T-helper 1 cell treated with Interleukin-12 subunit alpha and Interleukin-12 subunit beta and Interleukin-4 antibody, amounts not matched to agents 30 μg/mL and 1 μg/mL, for 36 hours (primary cell): ENCODE measurements around the gene UNKL.
"Not testable (repeated sequence)": the region's sequence is repeated elsewhere in the genome, so short reads cannot be mapped to it uniquely, and the experiment has no call there.

Experiments used
- H3K27ac Mint-ChIP-seq: one replicate; pipeline ENCODE4 v1.8.0; 2021; ENCODE audit warnings: mild to moderate bottlenecking, mixed read lengths
- H3K27me3 Mint-ChIP-seq: one replicate; pipeline ENCODE4 v1.8.0; 2021; ENCODE audit warnings: low read depth, mixed read lengths
- H3K36me3 Mint-ChIP-seq: one replicate; pipeline ENCODE4 v1.8.0; 2021; ENCODE audit warnings: low read depth, mixed read lengths
- H3K4me1 Mint-ChIP-seq: one replicate; pipeline ENCODE4 v1.8.0; 2021; ENCODE audit warnings: low read depth, mixed read lengths
- H3K4me3 Mint-ChIP-seq: one replicate; pipeline ENCODE4 v1.8.0; 2021; ENCODE audit warnings: mild to moderate bottlenecking, moderate library complexity, mixed read lengths
- H3K9me3 Mint-ChIP-seq: one replicate; pipeline ENCODE4 v1.8.0; 2021; ENCODE audit warnings: mixed read lengths

Gene UNKL

DNA sequence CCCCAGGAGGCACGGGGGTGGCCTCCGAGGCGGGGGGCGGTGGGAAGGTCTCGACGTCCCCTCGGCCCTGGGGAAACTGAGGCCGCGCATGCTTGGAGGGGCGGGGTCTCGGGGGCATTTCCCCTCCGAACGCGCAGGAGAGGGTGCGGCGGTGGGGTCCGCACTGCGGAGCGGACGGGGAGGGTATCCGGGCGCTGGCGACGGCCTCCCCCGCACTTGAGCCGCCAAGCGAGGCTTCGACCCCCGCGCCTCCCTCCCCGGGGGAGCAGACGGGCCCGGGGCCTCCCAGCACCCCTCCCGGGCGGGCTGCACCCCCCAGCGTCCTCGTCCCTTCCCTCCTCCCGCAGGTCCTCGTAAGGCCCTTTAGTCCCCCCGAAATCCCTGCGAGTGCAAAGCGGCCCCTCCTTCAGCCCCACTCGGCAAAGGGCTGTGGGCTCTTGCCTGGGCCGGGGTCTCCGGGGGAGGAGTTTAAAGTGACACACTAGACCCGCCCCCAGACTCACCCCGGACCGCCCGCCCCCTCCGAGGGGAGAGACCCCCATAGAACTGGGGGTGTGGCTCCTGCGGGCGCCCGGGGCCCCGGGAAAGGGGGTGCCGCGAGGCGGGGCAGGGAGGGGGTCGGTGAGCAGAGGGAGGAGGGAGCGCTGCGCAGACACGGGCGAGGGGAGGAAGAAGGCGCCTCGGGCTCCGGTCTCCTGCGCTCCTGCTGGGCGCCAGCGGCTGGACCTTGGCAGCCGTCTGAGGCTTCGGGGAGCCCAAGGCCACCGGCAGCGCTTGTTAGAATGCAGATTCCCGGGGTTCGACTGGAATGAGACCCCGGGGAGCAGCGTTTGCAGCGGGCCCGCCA is 80.4 kb downstream of the UNKL start:
- Mint-ChIP-seq H3K36me3 (no peaks in the 10 kb centered on the region), H3K4me1 (peaks cover 9% of the 10 kb centered on the region), H3K27me3 (peaks cover 34% of the 10 kb centered on the region), H3K4me3 (no peak overlapping the region), H3K27ac (no peak overlapping the region), H3K9me3 (no peaks in the 10 kb centered on the region)

DNA sequence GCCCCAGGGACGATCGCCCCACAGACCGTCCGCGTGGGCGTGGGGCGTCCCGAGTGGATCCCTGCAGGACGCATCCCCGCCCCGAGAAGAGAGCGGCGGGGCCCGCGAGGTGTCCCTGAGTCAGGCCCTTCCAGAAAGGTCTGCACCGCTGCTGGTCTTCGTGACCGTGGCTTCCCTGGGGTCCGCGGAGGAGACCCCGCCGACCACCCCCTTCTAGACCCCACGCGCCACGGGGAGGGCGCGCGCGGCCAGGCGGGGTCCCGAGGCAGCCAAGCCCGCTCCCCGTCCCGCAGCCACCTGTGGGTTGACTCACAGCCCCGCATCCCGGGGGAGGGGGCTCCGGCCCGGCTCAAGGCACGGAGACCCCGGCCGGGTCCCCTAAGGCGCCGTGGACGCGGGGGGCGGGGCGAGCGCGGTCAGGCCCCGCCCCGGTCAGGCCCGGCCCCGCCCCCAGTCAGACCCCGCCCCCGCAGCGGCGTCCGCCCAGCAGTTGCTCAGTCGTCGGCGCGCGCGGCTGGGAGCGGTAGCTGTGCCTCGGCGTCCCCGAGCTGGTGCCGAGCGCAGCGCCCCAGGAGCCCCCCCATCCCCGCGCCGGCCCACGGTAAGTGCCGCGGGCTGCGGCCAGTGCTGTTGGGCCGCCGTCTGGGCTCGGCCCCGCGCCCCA is 81.2 kb downstream of the UNKL start, which contains the start of gene BAIAP3:
Gene BAIAP3, plus strand, starts transcription at position 497 of the 664 bp plus-strand sequence. CDS start 4,905 bp downstream, outside the sequence.
- Mint-ChIP-seq H3K4me1 (peaks cover 9% of the 10 kb centered on the region), H3K36me3 (no peaks in the 10 kb centered on the region), H3K27me3 (peaks cover 34% of the 10 kb centered on the region), H3K9me3 (no peaks in the 10 kb centered on the region), H3K27ac (no peak within 1 kb of the TSS), H3K4me3 (peak within 1 kb of the TSS; percentile 55)

DNA sequence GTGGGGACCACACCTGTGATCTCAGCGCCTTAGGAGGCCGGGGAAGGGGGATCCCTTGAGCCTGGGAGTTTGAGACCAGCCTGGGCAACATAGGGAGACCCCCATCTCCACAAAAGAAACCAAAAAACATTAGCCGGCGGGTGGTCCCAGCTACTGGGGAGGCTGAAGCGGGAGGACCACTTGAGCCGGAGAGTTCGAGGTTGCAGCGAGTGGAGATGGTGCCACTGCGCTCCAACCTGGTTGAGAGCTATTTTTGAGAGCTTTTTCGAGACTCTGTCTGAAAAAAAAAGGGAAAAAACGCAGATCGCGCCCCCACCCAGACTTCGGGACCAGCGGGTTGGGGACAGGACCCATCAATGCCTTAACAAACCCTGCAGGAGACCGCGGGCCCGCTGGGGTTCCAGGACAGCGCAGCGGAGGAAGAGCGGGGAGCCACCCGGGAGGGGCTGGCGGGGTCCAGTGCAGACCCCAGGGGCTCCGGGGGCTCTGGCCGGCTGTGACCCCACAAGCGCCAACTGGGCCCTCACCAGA is 81.8 kb downstream of the UNKL start:
- H3K27ac Mint-ChIP-seq, result no peak overlapping the region
- H3K36me3 Mint-ChIP-seq, result no peaks in the 10 kb centered on the region

DNA sequence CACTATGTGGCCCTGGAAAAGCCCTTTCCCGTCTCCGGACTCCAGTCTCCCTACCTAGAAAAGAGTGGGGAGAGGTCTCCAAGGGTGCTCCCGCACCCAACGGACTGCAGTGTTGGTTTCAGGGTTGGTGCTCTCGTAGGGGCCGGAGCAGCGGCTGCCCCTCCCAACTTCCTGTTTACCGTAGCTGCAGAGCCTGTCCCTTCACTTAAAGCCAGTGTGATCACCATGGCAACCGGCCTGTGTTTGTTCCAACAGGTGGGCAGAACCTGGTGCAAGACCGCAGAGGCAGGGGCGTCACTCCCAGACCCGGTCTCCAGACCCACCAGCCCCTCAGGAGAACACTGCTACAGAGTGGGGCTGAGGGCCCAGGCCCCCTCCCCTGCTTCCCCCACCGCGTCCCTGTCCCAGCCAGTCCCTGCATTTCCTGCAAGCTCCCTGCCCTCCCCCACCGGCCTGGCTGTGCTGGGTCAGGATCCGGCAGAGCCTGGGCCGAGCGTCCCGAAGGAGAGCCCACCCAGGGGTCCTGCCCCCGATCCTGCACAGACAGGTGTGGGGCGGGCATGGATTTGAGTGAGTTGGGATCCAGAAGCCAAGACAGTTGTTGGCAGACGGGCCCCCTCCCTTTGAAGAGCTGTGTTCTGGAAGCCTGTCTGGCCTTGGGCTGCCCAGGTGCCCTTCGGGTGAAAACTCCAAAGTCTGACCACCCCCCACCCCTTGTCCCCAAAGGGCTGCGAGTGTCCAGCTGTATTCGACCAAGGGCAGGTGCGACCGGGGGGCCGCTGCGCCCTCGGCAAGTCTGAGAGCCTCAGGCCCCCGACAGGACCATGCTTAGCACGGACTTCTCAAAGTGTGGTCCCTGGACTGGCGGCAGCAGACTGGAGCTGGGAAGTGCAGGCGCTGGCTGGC is 82.5 kb downstream of the UNKL start:
- Mint-ChIP-seq H3K4me3 (peak overlapping the region; percentile 55), H3K4me1 (peaks cover 9% of the 10 kb centered on the region), H3K9me3 (no peaks in the 10 kb centered on the region), H3K27ac (peak overlapping the region; percentile 55), H3K36me3 (no peaks in the 10 kb centered on the region), H3K27me3 (peaks cover 34% of the 10 kb centered on the region)

More for the DNA sequence above, 81.8 kb downstream of the UNKL start:
- peak overlapping the region; percentile 55 for H3K4me3 Mint-ChIP-seq
- no peaks in the 10 kb centered on the region for H3K9me3 Mint-ChIP-seq
- H3K4me1 Mint-ChIP-seq, result peaks cover 9% of the 10 kb centered on the region
- H3K27me3 Mint-ChIP-seq, result peaks cover 34% of the 10 kb centered on the region

DNA sequence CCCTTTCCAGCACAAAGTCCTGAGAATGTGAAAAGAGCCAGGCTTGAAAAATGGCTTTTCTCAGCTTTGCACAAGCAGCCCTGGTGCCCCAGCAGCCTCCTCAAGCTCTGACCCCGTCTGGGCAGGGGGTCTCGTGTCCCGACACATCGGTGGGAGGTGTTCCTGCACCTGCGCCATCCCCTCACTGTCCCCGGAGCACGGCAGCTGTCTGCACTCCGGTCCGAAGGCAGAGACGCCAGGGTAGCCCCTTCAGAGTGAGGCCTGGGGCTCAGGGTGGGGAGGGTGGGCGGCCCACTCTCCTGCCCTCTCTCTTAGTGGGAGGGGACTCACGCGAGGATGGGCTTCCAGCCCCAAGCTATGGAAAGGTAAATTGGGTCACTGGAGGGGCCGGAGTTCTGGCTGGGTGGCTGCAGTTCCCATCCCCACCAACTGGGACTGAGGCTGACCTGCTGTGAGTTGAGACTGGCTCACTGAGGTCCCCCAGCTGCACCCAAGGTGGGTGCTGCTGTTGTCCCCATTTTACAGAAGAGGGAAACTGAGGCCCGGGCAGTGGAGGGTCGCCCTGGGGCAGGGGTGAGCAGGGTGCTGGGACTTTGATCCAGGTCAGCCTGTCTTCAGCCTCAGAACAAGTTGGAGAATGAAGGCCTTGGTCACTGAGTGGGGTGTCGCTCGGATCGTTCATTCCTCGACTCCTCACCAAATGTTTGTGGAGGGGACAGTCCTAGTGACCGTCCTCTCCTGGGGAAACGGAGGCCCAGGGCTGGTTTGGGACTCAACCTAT is 83.4 kb downstream of the UNKL start:
- Mint-ChIP-seq H3K27me3 (peaks cover 27% of the 10 kb centered on the region), H3K27ac (no peak overlapping the region), H3K4me1 (peaks cover 7% of the 10 kb centered on the region), H3K4me3 (peak overlapping the region; percentile 55), H3K9me3 (no peaks in the 10 kb centered on the region), H3K36me3 (no peaks in the 10 kb centered on the region)

DNA sequence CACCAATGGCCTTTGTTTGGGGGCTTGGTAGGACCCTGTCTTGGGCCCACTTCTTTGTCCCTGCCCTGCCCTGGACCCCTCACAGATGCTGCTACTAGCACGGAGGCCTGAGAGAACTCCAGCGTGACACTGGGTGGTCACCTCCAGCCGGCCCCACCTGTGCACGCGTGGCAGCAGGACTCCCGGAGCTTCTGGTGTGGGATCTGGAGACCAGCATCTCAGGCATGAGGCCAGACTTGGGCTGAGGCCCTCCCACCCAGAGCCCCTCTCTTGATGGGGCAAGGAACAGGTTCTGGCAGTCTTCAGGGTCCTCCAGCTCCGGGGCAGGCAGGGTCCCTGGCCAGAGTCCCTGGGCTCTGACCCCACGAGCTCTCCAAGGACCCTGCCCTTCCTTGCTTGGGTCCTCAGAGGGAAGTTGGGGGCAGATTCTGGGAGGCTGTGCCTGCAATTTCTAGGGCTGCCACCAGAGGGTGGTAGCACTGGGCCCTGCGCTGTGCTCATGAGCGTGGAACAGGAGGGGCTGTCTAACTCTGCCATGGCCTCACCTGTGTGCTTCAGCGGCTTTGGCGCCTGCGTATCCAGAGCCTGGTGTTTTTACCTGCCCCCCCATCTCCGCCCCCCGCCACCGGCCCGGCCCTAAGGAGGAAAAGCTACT is 84.1 kb downstream of the UNKL start:
- Mint-ChIP-seq H3K36me3 (no peaks in the 10 kb centered on the region), H3K27me3 (peaks cover 23% of the 10 kb centered on the region), H3K9me3 (no peaks in the 10 kb centered on the region), H3K27ac (no peak overlapping the region), H3K4me3 (no peak overlapping the region), H3K4me1 (peaks cover 7% of the 10 kb centered on the region)

DNA sequence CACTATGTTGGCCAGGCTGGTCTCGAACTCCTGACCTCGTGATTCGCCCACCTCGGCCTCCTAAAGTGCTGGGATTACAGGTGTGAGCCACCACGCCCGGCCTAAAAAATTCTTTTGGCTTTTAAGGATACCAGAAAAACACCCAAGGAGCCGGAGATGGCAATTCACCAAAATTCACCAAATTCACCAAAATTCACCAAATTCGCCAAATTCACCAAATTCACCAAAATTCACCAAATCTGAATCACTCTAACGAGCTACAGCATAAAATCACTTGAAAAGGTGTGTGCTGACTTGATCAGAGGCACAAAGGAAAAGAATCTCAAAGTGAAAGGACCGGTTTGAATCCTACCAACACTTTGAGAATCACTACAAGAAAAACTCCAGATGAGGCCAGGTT is 85.5 kb downstream of the UNKL start:
- H3K27me3 Mint-ChIP-seq, result peaks cover 13% of the 10 kb centered on the region
- not testable (repeated sequence) for H3K4me3 Mint-ChIP-seq, H3K4me1 Mint-ChIP-seq, H3K9me3 Mint-ChIP-seq, H3K36me3 Mint-ChIP-seq, H3K27ac Mint-ChIP-seq

DNA sequence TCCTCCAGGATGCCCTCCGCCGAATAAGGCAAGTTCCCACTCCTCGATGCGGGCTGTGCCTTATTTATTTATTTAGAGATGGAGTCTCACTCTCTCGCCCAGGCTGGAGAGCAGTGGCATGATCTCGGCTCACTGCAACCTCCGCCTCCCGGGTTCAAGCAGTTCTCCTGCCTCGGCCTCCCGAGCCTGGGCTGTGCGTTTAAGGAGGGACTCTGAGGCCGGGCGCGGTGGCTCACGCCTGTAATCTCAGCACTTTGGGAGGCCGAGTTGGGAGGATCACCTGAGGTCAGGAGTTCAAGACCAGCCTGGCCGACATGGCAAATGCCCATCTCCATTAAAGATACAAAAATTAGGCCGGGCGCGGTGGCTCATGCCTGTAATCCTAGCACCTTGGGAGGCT is 86.4 kb downstream of the UNKL start:
- peaks cover 13% of the 10 kb centered on the region for H3K27me3 Mint-ChIP-seq
- not testable (repeated sequence) for H3K27ac Mint-ChIP-seq, H3K4me3 Mint-ChIP-seq, H3K9me3 Mint-ChIP-seq, H3K36me3 Mint-ChIP-seq, H3K4me1 Mint-ChIP-seq

DNA sequence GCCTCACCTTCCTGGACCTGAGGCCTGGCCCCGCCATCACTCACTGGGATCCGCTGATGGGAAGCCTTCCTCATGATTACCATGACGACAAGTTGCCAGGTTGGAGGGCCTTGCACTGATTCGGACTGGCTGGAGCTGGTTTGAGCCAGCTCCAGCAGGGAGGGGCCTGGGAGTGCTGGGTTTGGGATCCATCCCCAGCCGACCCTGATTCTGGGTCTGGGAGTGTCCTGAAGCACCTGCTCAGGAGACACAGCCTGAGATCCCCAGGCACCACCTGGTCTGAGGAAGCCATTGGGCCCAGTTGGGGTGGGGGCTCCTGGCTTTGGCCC is 86.9 kb downstream of the UNKL start:
- Mint-ChIP-seq H3K27me3 (peaks cover 10% of the 10 kb centered on the region), H3K4me1 (peaks cover 5% of the 10 kb centered on the region), H3K27ac (no peak overlapping the region), H3K9me3 (no peaks in the 10 kb centered on the region), H3K4me3 (no peak overlapping the region), H3K36me3 (peaks cover 6% of the 10 kb centered on the region)

DNA sequence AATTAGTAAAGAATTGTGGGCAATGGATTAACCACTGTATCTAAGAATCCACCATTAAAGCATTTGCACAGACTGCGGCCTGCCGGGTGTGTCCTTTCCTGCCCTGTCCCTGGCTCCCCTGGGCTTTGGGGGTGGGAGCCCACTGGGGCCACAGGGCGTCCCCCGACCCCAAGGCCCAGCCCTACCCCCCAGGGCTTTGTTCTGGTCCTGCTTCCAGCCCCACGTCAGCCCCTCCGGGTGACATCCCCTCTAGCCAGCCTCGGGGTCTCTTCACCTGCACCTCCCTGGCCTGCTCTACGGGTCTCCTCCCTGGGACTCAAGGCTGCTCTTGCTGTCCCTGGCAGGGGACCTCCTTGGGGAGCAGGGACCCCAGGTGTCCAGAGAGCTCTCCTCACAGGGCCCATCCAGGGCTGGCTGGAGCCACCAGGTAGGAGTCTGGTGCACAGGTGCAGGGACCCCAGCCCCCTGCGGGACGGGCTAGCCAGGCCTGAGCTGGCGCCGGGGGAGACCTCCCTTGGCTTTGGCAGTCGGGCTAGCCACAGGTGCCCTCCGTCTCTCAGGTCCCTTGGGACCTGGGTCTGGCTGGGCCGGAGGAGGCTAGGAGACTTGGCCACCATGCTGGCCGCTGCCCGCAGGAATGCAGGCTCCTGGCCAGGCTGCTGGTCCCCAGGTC is 87.4 kb downstream of the UNKL start:
- no peaks in the 10 kb centered on the region for H3K9me3 Mint-ChIP-seq
- H3K4me3 Mint-ChIP-seq, result no peak overlapping the region
- H3K36me3 Mint-ChIP-seq, result peaks cover 6% of the 10 kb centered on the region
- peaks cover 5% of the 10 kb centered on the region for H3K27me3 Mint-ChIP-seq
- no peak overlapping the region for H3K27ac Mint-ChIP-seq
- H3K4me1 Mint-ChIP-seq, result peaks cover 3% of the 10 kb centered on the region

DNA sequence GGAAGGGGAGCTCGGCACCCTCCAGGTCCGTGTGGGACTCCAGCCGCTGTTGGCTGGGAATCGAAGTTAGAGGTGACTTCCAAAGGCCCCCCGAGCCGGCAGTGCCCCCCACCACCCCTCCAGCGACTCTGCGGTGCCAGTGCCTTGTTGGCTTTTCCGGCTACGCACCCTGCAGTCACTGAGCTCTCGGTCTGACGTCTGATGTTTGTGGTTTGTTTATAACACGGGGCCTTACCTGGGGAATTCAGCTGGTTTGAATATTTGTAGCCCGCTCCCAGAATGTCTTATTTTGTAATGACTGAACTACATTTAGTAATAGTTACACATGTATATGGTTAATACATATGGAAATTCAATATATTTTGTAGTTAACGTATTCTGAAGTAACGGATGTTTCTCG is 88.1 kb downstream of the UNKL start:
- Mint-ChIP-seq H3K4me1 (no peaks in the 10 kb centered on the region), H3K27ac (no peak overlapping the region), H3K4me3 (no peak overlapping the region), H3K27me3 (no peaks in the 10 kb centered on the region), H3K36me3 (peaks cover 6% of the 10 kb centered on the region), H3K9me3 (no peaks in the 10 kb centered on the region)

DNA sequence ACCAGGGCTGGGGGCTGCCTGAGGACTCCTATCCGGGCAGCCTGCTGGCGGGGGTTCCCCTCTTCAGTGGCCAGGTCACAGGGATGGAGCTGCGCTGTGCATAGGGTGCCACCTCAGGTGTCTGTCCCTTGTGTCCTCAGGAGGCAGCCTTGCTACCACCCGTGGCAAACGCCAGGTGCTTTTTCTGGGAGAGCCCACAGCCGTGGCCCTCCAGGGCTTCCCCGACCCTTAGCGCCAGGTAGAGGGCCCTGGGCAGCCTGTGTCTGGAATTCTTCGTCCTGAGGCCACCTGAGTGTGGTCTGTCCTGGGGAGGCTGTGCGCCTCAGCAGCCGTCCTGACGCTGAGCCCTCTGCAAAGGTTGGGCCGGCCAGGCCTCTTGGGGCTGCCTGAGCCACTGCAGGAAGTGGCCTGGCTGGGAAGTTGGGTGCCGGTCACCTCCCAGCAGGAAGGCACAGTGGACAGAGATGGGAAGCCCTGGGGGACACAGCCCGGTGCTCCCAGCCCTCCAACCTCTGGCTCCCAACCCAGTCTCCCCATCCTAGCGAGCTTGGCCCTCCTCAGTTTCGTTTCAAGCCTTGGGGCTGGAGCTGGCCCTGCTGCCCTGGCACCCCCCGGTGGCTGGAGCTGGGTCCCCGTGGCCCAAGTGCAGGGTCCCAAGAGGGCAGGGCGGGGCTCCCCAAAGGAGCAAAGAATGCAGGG is 88.7 kb downstream of the UNKL start:
- no peaks in the 10 kb centered on the region for H3K27me3 Mint-ChIP-seq
- no peak overlapping the region for H3K27ac Mint-ChIP-seq
- H3K4me3 Mint-ChIP-seq, result no peak overlapping the region
- H3K9me3 Mint-ChIP-seq, result no peaks in the 10 kb centered on the region
- no peaks in the 10 kb centered on the region for H3K4me1 Mint-ChIP-seq
- H3K36me3 Mint-ChIP-seq, result peaks cover 6% of the 10 kb centered on the region
